Stomach (tissue), 9 donors: ENCODE results near the gene TIMM17B. TPM values are rescaled to one million over a fixed set of nuclear protein-coding genes. Genes with fewer than 3 reads are reported as not detected.
A peak's percentile ranks its signal among the peaks of the same experiment; 100 is the strongest.

Source experiments
- DNase-seq, 2 donors: peaks; one replicate each; pipeline versions ENCODE4 v3.0.0 to v3.0.0-alpha.2; 2013 to 2019
- H3K27ac ChIP-seq, 5 donors: fragments of 200-600 bp in 4 of 5; sonication (generic) in 4 of 5; one replicate each; pipeline ENCODE4 v1.5.1; 2013 to 2019; ENCODE audit warnings: mild to moderate bottlenecking in 1 of 5, moderate library complexity in 1 of 5
- H3K27me3 ChIP-seq, 3 donors: fragments of 200-600 bp; sonication (generic); one replicate each; pipeline ENCODE4 v1.5.1; 2017 to 2019; ENCODE audit warnings: mixed run types in 1 of 3
- H3K36me3 ChIP-seq, 4 donors: fragments of 200-600 bp; sonication (generic); 1 replicate in 3 of 4; 2 replicates in 1 of 4; pipeline ENCODE4 v1.5.1; 2016 to 2019
- H3K4me1 ChIP-seq, 4 donors: fragments of 200-600 bp; sonication (generic); one replicate each; pipeline ENCODE4 v1.5.1; 2016 to 2019
- H3K4me3 ChIP-seq, 4 donors: fragments of 200-600 bp; sonication (generic) in 3 of 4; one replicate each; pipeline ENCODE4 v1.5.1; 2016 to 2019; ENCODE audit warnings: mild to moderate bottlenecking in 1 of 4
- H3K9me3 ChIP-seq, 4 donors: fragments of 200-600 bp; sonication (generic); one replicate each; pipeline ENCODE4 v1.5.1; 2016 to 2019
- EP300 ChIP-seq: sonication (generic); formaldehyde crosslinking; IDR thresholded peaks from one replicate; pipeline ENCODE4 v1.6.1; 2017; ENCODE audit warnings: antibody characterized with exemption
- POLR2A ChIP-seq, 4 donors: fragments of 450-650 bp; IDR thresholded peaks; one replicate each; pipeline ENCODE4 v1.6.1; 2016; ENCODE audit warnings: antibody characterized with exemption in 4 of 4, control low read depth in 2 of 4, mild to moderate bottlenecking in 1 of 4, moderate library complexity in 1 of 4
- POLR2AphosphoS5 ChIP-seq, 3 donors: sonication (generic); formaldehyde crosslinking; IDR thresholded peaks; one replicate each; pipeline ENCODE4 v1.6.1; 2016; ENCODE audit warnings: antibody characterized with exemption in 3 of 3
- WGBS, 5 donors: extraction: QIAGEN DNeasy Blood & Tissue Kit in 3 of 5; methylation state at CpG; one replicate each; pipeline versions ENCODE4 v1.1.5 to v1.1.7; 2013 to 2018; 5-methylcytosine and 5-hydroxymethylcytosine counted together
- intact Hi-C: fragments of 100-400 bp; cut with DNase I; formaldehyde crosslinking; loops from one replicate; pipeline ENCODE4 v1.15.1; 2023; ENCODE audit warnings: low total_unique reads
- polyA plus RNA-seq, 3 donors: library from polyadenylated mRNA; stranded (reverse); fragments of 200-250 nt; gene quantifications; one replicate each; pipeline ENCODE4 v1.2.3, GENCODE V29; 2013
- total RNA-seq, 5 donors: library from RNA; depleted of rRNA; stranded (reverse); fragments of >200 nt; gene quantifications; one replicate each; pipeline versions ENCODE4 v1.1.0 to v1.2.3, GENCODE V29; 2014 to 2016
- TF ChIP-seq, protein P1 (sequence below), 7 experiments: fragments of 450-650 bp in 4 of 7; fragments of 200-600 bp in 3 of 7; sonication (generic) in 3 of 7; IDR thresholded peaks; one replicate each; pipeline ENCODE4 v1.5.1; 2016 to 2019; ENCODE audit warnings: antibody characterized with exemption in 7 of 7, control low read depth in 2 of 7, mild to moderate bottlenecking in 1 of 7
- donor health status: healthy with polysubstance abuse.
- donor health status: Bipolar disorder and iron deficiency.
- donor health status: healthy.

The TIMM17B gene
- total and polyA plus RNA-seq, 8 donors = 2.9 to 77.2 (median 23.3) TPM

GRCh38 chrX:48897157-48897624 lies 377 bp downstream of the TIMM17B start:
- peak; percentile 73 to 91 for DNase-seq
- H3K4me3 ChIP-seq = peak overlapping the region; percentile 58 to 69 (median 63)
- H3K4me1 ChIP-seq = peaks cover 16 to 27% (median 22%) of the 10 kb centered on the region in 4 donors
- peaks cover 0 to 15% (median 0%) of the 10 kb centered on the region in 4 donors for H3K9me3 ChIP-seq
- 0 to 41% (median 3%) methylated on average over 24 to 38 of the region's 38 CpGs for WGBS, 5 donors
- intact Hi-C loops = no loop called here
- H3K36me3 ChIP-seq = peaks cover 6 to 45% (median 33%) of the 10 kb centered on the region in 4 donors
- H3K27ac ChIP-seq = peak overlapping the region; percentile 91 to 97 (median 95)
- TF ChIP-seq POLR2A (IDR thresholded peaks at IDR 0.05) = no peak
- no peak for TF ChIP-seq POLR2AphosphoS5 (IDR thresholded peaks at IDR 0.05)
- TF ChIP-seq EP300 = no peak
- TF ChIP-seq, protein P1, sequence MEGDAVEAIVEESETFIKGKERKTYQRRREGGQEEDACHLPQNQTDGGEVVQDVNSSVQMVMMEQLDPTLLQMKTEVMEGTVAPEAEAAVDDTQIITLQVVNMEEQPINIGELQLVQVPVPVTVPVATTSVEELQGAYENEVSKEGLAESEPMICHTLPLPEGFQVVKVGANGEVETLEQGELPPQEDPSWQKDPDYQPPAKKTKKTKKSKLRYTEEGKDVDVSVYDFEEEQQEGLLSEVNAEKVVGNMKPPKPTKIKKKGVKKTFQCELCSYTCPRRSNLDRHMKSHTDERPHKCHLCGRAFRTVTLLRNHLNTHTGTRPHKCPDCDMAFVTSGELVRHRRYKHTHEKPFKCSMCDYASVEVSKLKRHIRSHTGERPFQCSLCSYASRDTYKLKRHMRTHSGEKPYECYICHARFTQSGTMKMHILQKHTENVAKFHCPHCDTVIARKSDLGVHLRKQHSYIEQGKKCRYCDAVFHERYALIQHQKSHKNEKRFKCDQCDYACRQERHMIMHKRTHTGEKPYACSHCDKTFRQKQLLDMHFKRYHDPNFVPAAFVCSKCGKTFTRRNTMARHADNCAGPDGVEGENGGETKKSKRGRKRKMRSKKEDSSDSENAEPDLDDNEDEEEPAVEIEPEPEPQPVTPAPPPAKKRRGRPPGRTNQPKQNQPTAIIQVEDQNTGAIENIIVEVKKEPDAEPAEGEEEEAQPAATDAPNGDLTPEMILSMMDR (IDR thresholded peaks at IDR 0.05) = no peak
- peaks cover 0 to 5% (median 0%) of the 10 kb centered on the region in 3 donors for H3K27me3 ChIP-seq

GRCh38 chrX:48896611-48897011 lies 957 bp downstream of the TIMM17B start:
- Histone ChIP-seq H3K4me3 (peak overlapping the region; percentile 58 to 69 (median 63)), H3K27ac (peak overlapping the region; percentile 91 to 97 (median 95)), H3K4me1 (peaks cover 20 to 31% (median 27%) of the 10 kb centered on the region in 4 donors), H3K36me3 (peaks cover under 1 to 39% (median 27%) of the 10 kb centered on the region in 4 donors), H3K9me3 (peaks cover 0 to 15% (median 0%) of the 10 kb centered on the region in 4 donors), H3K27me3 (peaks cover 0 to 5% (median 0%) of the 10 kb centered on the region in 3 donors)
- TF ChIP-seq EP300 (no peak), POLR2AphosphoS5 (IDR thresholded peaks at IDR 0.05) (no peak), POLR2A (IDR thresholded peaks at IDR 0.05) (no peak)
- TF ChIP-seq, protein P1 (IDR thresholded peaks at IDR 0.05) = no peak
- WGBS, 5 donors = 19 to 66% (median 56%) methylated on average over 4 to 9 of the region's 9 CpGs
- intact Hi-C loops = no loop called here
- DNase-seq = peak in 1 of 2 donors; percentile 41

DNA sequence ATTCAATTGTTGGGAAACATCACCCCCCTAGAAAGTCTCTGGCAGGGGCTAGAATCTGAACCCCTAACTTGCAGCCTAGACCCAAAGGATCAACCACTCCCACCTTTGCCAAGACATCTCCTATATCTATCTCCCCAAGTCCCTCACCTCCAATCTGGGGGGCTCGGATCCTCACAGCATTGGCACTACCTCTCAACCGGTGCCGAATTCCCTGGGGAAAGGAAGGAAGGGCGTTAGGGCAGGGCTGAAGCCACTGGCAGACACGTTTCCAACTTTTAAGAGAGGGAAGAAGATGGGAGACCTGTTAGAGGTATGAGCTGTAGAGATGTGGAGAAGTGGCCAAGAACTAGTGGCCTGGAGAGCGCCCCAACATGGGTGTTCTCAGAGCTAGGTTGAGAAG lies 2.7 kb downstream of the TIMM17B start:
- Histone ChIP-seq H3K36me3 (peaks cover 0 to 27% (median 17%) of the 10 kb centered on the region in 4 donors), H3K9me3 (peaks cover 0 to 15% (median 0%) of the 10 kb centered on the region in 4 donors), H3K4me1 (peaks cover 20 to 34% (median 30%) of the 10 kb centered on the region in 4 donors), H3K27me3 (peaks cover 0 to 8% (median 0%) of the 10 kb centered on the region in 3 donors), H3K27ac (no peak overlapping the region), H3K4me3 (no peak overlapping the region)
- 76 to 97% (median 83%) methylated on average over 6 of the region's 6 CpGs for WGBS, 5 donors
- DNase-seq = no peak
- TF ChIP-seq POLR2AphosphoS5 (IDR thresholded peaks at IDR 0.05) = no peak
- TF ChIP-seq, protein P1 (IDR thresholded peaks at IDR 0.05) = no peak
- no peak for TF ChIP-seq POLR2A (IDR thresholded peaks at IDR 0.05)
- TF ChIP-seq EP300 = no peak
- intact Hi-C loops = no loop called here

DNA sequence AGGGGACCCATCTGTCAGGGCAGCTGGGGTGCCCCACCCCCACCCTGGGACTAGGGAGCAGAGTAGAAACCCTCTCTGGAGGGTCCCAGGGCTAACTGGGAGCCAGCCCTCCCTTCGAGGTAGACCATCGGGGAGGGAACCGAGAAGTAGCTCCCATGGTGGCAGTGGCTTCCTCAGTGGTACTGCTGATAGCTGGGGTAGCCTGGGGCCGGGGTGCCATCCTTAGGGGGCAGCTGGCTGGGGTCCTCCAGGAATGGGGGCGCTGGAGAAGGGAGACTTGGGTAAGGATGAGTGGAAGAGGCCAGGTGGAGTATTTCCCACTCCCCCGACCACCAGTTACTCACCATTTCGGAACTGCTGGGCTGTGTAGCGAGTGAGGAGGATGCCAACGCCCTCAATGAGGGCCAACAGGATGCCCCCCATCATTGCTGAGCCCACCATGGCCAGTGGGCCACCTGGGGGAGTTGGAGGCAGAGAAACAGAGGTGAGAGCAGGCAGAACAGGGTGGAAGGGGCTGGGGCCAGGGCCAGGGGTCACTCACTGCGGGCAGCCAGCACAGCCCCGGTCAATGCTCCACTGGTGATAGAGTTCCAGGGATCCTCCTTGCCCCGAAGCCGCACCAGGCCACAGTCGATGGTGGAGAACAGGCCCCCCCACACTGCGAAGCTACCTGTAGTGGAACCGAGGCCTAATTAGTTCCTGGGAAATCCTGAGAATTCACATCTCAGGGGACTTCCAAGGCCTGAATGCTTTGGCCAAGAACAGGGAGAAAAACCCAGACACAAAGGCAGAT lies 3.8 kb downstream of the TIMM17B start:
- TF ChIP-seq POLR2A (IDR thresholded peaks at IDR 0.05) = no peak
- TF ChIP-seq, protein P1 (IDR thresholded peaks at IDR 0.05) = no peak
- TF ChIP-seq POLR2AphosphoS5 (IDR thresholded peaks at IDR 0.05) = no peak
- TF ChIP-seq EP300 = no peak
- DNase-seq = no peak
- no peak overlapping the region for H3K27ac ChIP-seq
- intact Hi-C loops = no loop called here
- peaks cover 0 to 15% (median 0%) of the 10 kb centered on the region in 4 donors for H3K9me3 ChIP-seq
- 77 to 95% (median 90%) methylated on average over 4 to 16 of the region's 16 CpGs for WGBS, 5 donors
- peaks cover 0 to 23% (median 15%) of the 10 kb centered on the region in 4 donors for H3K36me3 ChIP-seq
- H3K4me3 ChIP-seq = no peak overlapping the region
- H3K27me3 ChIP-seq = peaks cover 0 to 8% (median 0%) of the 10 kb centered on the region in 3 donors
- H3K4me1 ChIP-seq = peaks cover 11 to 34% (median 22%) of the 10 kb centered on the region in 4 donors
